IPS-18a (cell line): ENCODE results near the gene CDS1.
"Not testable (repeated sequence)": the region's sequence is repeated elsewhere in the genome, so short reads cannot be mapped to it uniquely, and the experiment has no call there.

Source experiments
- H3K27ac ChIP-seq: one replicate; pipeline ENCODE4 v1.5.1; 2013; ENCODE audit warnings: low read length
- H3K27me3 ChIP-seq: one replicate; pipeline ENCODE4 v1.6.1; 2013; ENCODE audit warnings: mild to moderate bottlenecking, low read length; ENCODE audit not compliant: control insufficient read depth, insufficient read depth
- H3K36me3 ChIP-seq: one replicate; pipeline ENCODE4 v1.6.1; 2013; ENCODE audit warnings: low read depth, low read length; ENCODE audit not compliant: control insufficient read depth
- H3K4me1 ChIP-seq: one replicate; pipeline ENCODE4 v1.6.1; 2013; ENCODE audit warnings: low read depth, low read length; ENCODE audit not compliant: control insufficient read depth
- H3K4me3 ChIP-seq: one replicate; pipeline ENCODE4 v1.5.1; 2013; ENCODE audit warnings: low read length
- H3K9ac ChIP-seq: one replicate; pipeline ENCODE4 v1.6.1; 2013; ENCODE audit warnings: mild to moderate bottlenecking, low read length, moderate library complexity
- H3K9me3 ChIP-seq: one replicate; pipeline ENCODE4 v1.6.1; 2013; ENCODE audit warnings: low read depth, low read length; ENCODE audit not compliant: control insufficient read depth

Gene CDS1

GRCh38 chr4:84648178-84648577 is 65.3 kb downstream of the CDS1 start:
- H3K27ac ChIP-seq, result no peak overlapping the region

GRCh38 chr4:84648863-84649647 is 66.1 kb downstream of the CDS1 start:
- Histone ChIP-seq H3K36me3 (peaks cover 4% of the 10 kb centered on the region), H3K9me3 (no peaks in the 10 kb centered on the region), H3K27me3 (no peaks in the 10 kb centered on the region), H3K9ac (no peak overlapping the region), H3K4me3 (no peak overlapping the region), H3K27ac (no peak overlapping the region), H3K4me1 (peaks cover 45% of the 10 kb centered on the region)

More at GRCh38 chr4:84648178-84648577, 65.3 kb downstream of the CDS1 start:
- Histone ChIP-seq H3K27me3 (no peaks in the 10 kb centered on the region), H3K9me3 (no peaks in the 10 kb centered on the region), H3K4me1 (peaks cover 45% of the 10 kb centered on the region), H3K36me3 (peaks cover 4% of the 10 kb centered on the region), H3K4me3 (no peak overlapping the region), H3K9ac (no peak overlapping the region)

- no peaks in the 10 kb centered on the region for H3K9me3 ChIP-seq
- no peak overlapping the region for H3K4me3 ChIP-seq
- H3K9ac ChIP-seq, result no peak overlapping the region
- peaks cover 33% of the 10 kb centered on the region for H3K4me1 ChIP-seq
- no peak overlapping the region for H3K27ac ChIP-seq
- peaks cover 4% of the 10 kb centered on the region for H3K36me3 ChIP-seq
- no peaks in the 10 kb centered on the region for H3K27me3 ChIP-seq
Observed at GRCh38 chr4:84651499-84651898, 68.6 kb downstream of the CDS1 start.

GRCh38 chr4:84652478-84652877 is 69.6 kb downstream of the CDS1 start:
- Histone ChIP-seq H3K27me3 (no peaks in the 10 kb centered on the region), H3K9me3 (no peaks in the 10 kb centered on the region), H3K9ac (no peak overlapping the region), H3K27ac (no peak overlapping the region), H3K36me3 (peaks cover 4% of the 10 kb centered on the region), H3K4me3 (no peak overlapping the region), H3K4me1 (peaks cover 24% of the 10 kb centered on the region)

- H3K9me3 ChIP-seq, result no peaks in the 10 kb centered on the region
- no peaks in the 10 kb centered on the region for H3K4me1 ChIP-seq
- no peaks in the 10 kb centered on the region for H3K36me3 ChIP-seq
- no peak overlapping the region for H3K27ac ChIP-seq
- H3K4me3 ChIP-seq, result no peak overlapping the region
- no peaks in the 10 kb centered on the region for H3K27me3 ChIP-seq
- no peak overlapping the region for H3K9ac ChIP-seq
Observed at GRCh38 chr4:84660606-84661005, 77.7 kb downstream of the CDS1 start.

GRCh38 chr4:84661191-84661939 is 78.4 kb downstream of the CDS1 start:
- Histone ChIP-seq H3K36me3 (no peaks in the 10 kb centered on the region), H3K9me3 (no peaks in the 10 kb centered on the region), H3K4me1 (no peaks in the 10 kb centered on the region), H3K9ac (no peak overlapping the region), H3K27me3 (no peaks in the 10 kb centered on the region), H3K4me3 (no peak overlapping the region), H3K27ac (no peak overlapping the region)

- H3K9me3 ChIP-seq, H3K27ac ChIP-seq, H3K4me1 ChIP-seq, H3K4me3 ChIP-seq, H3K36me3 ChIP-seq, H3K27me3 ChIP-seq, H3K9ac ChIP-seq: not testable (repeated sequence)
Observed at GRCh38 chr4:84664767-84665166, 81.8 kb downstream of the CDS1 start.

- no peaks in the 10 kb centered on the region for H3K9me3 ChIP-seq
- H3K9ac ChIP-seq, result no peak overlapping the region
- H3K4me3 ChIP-seq, result no peak overlapping the region
- no peaks in the 10 kb centered on the region for H3K4me1 ChIP-seq
- peaks cover 15% of the 10 kb centered on the region for H3K36me3 ChIP-seq
- no peak overlapping the region for H3K27ac ChIP-seq
- no peaks in the 10 kb centered on the region for H3K27me3 ChIP-seq
Observed at GRCh38 chr4:84666439-84666838, 83.5 kb downstream of the CDS1 start.

- Histone ChIP-seq H3K27ac (no peak overlapping the region), H3K4me1 (no peaks in the 10 kb centered on the region), H3K9me3 (no peaks in the 10 kb centered on the region), H3K4me3 (no peak overlapping the region), H3K9ac (no peak overlapping the region), H3K27me3 (no peaks in the 10 kb centered on the region), H3K36me3 (peaks cover 33% of the 10 kb centered on the region)
Observed at GRCh38 chr4:84669201-84669600, 86.3 kb downstream of the CDS1 start.

GRCh38 chr4:84672177-84672576 is 89.2 kb downstream of the CDS1 start:
- no peak overlapping the region for H3K27ac ChIP-seq
- no peaks in the 10 kb centered on the region for H3K9me3 ChIP-seq
- H3K4me3 ChIP-seq, result no peak overlapping the region
- no peaks in the 10 kb centered on the region for H3K27me3 ChIP-seq
- no peaks in the 10 kb centered on the region for H3K4me1 ChIP-seq
- H3K36me3 ChIP-seq, result peaks cover 51% of the 10 kb centered on the region
- H3K9ac ChIP-seq, result no peak overlapping the region

- Histone ChIP-seq H3K9ac (no peak overlapping the region), H3K36me3 (peaks cover 63% of the 10 kb centered on the region), H3K27me3 (no peaks in the 10 kb centered on the region)
Observed at GRCh38 chr4:84673475-84674240, 90.7 kb downstream of the CDS1 start.

More at GRCh38 chr4:84673475-84674240, 90.7 kb downstream of the CDS1 start:
- Histone ChIP-seq H3K4me1 (no peaks in the 10 kb centered on the region), H3K4me3 (no peak overlapping the region), H3K9me3 (no peaks in the 10 kb centered on the region), H3K27ac (no peak overlapping the region)
